Measurements from ENCODE around the gene NBPF3.

NBPF3 gene

DNA sequence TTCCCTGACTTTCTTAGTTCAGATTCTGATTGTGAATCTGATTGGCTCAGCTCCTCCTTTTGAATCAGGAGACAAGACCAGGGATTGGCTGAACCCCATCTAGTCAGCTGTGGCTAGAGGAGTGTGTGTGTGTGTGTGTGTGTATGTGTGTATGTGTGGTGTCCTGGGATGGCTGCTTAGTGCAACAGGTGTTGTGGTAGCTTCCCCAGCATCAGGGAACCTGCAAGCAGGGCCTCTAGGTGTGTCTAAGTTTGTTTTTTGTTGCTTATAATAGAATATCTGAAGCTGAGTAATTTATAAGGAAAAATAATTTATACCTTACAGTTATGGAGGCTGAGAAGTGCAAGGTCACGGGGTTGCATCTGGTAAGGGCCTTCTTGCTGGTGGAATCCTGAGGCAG, 56.1 kb downstream of the NBPF3 start:
- Mint-ChIP-seq H3K27ac (no peak overlapping the region), H3K4me1 (ENCODE audit: low read depth) (no peaks in the 10 kb centered on the region), H3K36me3 (ENCODE audit: low read depth) (no peaks in the 10 kb centered on the region), H3K27me3 (peaks cover 14% of the 10 kb centered on the region), H3K9me3 (no peaks in the 10 kb centered on the region), H3K4me3 (no peak overlapping the region)
- no peak for DNase-seq

DNA sequence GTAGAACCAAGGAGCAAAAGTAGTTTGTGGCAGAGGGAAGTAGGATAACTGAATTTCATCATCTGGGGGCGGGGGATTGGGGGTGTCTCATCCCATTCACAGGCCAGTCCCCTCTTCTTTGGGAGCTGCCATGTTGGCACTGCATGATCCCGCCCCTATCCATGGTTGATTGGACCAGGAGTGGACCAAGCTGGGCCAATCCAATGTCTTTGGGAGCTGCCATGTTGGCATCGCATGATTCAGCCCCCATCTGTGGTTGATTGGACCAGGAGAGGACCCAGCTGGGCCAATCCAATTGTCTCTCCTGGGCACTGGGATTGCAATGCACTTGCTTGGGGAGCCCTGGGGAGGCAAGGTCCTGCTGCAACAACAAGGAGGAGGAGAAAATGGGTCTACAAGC, 56.9 kb downstream of the NBPF3 start:
- Mint-ChIP-seq H3K36me3 (ENCODE audit: low read depth) (no peaks in the 10 kb centered on the region), H3K27me3 (peaks cover 10% of the 10 kb centered on the region), H3K9me3 (no peaks in the 10 kb centered on the region), H3K27ac (no peak overlapping the region), H3K4me1 (ENCODE audit: low read depth) (no peaks in the 10 kb centered on the region), H3K4me3 (no peak overlapping the region)
- DNase-seq = no peak

DNA sequence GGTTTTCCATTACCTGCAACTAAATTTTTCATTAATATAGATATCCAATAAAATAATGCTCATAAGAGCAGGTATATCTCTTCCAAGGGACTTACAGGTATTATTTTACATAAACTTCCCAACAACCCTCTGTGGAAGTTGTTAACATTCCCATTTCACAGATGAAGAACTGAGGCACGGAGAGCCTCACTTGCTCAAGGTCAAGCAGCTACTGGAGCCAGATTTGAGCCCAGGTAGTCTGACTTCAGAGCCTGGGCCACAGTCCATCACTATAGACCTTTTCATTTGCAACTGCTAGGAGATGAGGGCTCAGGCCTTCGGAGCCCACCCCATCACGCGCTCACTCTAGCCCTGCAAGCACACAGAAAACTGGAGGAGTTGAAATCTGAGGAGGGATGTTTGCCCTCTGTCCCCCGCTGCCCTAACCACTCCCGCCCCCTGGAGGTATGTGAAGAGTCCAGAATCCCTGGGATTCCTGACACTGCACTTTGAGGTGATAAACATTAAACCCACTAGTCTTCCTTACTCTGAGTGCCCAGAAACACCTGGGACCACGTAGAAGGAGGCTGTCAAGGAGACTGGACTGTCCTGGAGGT, 57.6 kb downstream of the NBPF3 start:
- Mint-ChIP-seq H3K4me3 (no peak overlapping the region), H3K27me3 (peaks cover 5% of the 10 kb centered on the region), H3K4me1 (ENCODE audit: low read depth) (no peaks in the 10 kb centered on the region), H3K27ac (no peak overlapping the region), H3K9me3 (no peaks in the 10 kb centered on the region), H3K36me3 (ENCODE audit: low read depth) (no peaks in the 10 kb centered on the region)
- DNase-seq = no peak

DNA sequence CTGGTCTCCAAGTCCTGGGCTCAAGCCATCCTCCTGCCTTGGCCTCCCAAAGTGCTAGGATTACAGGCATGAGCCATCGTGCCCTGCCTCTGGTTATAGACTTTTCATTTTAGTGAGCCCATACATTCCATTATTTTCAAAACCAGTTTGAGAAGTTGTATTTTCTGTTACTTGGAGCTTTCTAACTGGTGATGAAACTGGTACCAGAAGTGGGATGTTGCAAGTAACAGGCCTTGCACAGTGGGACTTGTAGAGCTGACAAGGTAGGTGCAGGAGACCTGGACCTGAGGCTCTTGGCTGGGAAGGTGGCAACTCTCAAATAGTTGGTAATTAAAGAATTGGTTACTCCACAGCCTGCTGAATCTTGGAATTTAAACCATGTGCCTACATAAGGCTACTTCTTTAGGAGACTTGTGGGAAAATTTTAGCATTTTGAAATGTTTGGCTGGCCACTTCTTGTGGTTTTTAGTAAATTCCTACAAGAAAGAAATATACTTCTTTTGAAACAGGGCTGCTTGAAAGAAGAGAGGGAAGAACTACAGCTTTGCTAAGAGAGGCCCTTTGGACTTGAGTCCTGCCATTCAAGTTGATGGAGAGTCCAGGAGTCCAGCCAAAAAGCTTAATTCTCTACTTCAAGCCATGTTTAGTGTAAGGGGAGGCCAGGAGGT, 59.5 kb downstream of the NBPF3 start:
- H3K27ac Mint-ChIP-seq = no peak overlapping the region
- no peaks in the 10 kb centered on the region for H3K4me1 Mint-ChIP-seq (ENCODE audit: low read depth)
- H3K9me3 Mint-ChIP-seq = no peaks in the 10 kb centered on the region
- peaks cover 8% of the 10 kb centered on the region for H3K27me3 Mint-ChIP-seq
- no peaks in the 10 kb centered on the region for H3K36me3 Mint-ChIP-seq (ENCODE audit: low read depth)
- no peak for DNase-seq
- no peak overlapping the region for H3K4me3 Mint-ChIP-seq

GRCh38 chr1:21503706-21504377, 63.9 kb downstream of the NBPF3 start:
- Mint-ChIP-seq H3K4me1 (ENCODE audit: low read depth) (peaks cover 3% of the 10 kb centered on the region), H3K36me3 (ENCODE audit: low read depth) (no peaks in the 10 kb centered on the region), H3K27ac (no peak overlapping the region), H3K27me3 (peaks cover 45% of the 10 kb centered on the region), H3K4me3 (no peak overlapping the region), H3K9me3 (no peaks in the 10 kb centered on the region)
- no peak for DNase-seq

- no peak overlapping the region for H3K27ac Mint-ChIP-seq
- H3K27me3 Mint-ChIP-seq = peaks cover 65% of the 10 kb centered on the region
- no peaks in the 10 kb centered on the region for H3K9me3 Mint-ChIP-seq
- H3K4me3 Mint-ChIP-seq = no peak overlapping the region
- no peak for DNase-seq
- H3K4me1 Mint-ChIP-seq (ENCODE audit: low read depth) = peaks cover 5% of the 10 kb centered on the region
- no peaks in the 10 kb centered on the region for H3K36me3 Mint-ChIP-seq (ENCODE audit: low read depth)
Measured at GRCh38 chr1:21506804-21507203, 66.9 kb downstream of the NBPF3 start.

DNA sequence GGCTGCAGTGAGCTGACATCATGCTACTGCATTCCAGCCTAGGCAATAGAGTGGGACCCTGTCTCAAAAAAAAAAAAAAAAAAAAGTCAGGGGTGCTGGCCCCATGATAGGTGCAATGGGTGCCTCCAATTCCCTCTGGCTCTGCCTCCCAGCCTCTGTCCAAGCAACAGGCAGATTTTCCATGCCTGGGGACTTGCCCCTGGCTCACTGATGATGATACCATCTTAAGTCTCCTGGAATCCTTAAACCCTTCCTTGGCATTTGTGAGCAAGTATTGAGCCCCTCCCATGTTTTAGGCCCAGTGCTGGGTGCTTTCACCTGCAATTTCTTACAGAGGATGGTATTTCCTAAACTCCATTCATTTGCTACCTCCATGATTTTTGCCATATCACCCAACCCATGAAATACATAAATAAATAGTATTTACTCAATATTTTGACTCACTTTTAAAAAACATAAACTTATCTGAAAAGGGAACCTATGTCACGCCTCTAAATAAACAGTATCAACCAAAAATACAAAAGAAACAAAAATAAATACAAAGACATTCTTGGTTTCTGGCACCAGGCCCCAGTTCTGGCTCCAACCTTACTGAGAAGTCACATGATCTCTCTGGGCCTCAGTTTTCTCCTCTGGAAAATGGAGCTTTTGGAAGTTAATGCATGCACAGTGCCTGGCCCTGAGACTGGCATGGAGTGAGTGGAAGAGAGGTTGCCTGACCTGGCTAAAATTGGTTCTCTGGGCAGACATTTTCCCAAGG, 67.8 kb downstream of the NBPF3 start:
- Mint-ChIP-seq H3K9me3 (no peaks in the 10 kb centered on the region), H3K36me3 (ENCODE audit: low read depth) (no peaks in the 10 kb centered on the region), H3K27me3 (peaks cover 70% of the 10 kb centered on the region), H3K27ac (no peak overlapping the region), H3K4me3 (no peak overlapping the region), H3K4me1 (ENCODE audit: low read depth) (peaks cover 5% of the 10 kb centered on the region)
- no peak for DNase-seq

DNA sequence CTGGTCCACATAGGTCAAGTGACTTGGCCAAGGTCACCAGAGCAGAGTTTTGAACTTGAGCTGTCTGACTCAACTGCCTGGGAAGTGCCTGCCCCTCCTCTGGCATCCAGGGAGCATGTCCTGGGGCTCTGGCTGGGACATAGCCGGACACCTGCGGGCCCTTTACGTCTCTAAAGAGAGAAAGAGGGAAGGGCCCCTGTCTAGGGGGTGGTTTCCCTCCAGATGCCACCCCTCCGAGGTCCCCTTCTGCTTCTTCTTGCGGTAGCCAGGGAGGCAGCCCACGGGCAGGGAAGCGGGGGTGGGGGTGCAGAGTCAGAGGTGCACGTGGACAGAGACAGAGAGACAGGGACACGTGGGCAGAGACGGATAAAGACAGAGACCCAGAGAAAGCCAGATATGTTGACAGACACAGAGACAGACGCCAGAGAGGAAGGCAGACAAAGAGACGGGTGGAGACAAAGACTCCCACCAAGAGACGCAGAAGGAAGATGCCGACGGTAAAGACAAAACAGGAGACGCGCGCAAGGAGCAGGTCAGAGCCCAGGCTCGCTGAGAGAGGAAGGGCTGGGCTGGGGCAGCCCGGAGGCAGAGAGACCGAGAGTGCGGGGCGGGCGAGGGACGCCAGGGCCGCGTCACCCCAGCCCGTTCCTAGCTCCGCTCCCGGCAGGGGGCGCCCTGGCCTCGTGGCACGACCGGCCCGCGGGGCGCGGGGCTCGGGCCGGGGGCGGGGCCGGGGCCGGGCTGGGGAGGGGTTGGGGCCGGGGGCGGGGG, 68.8 kb downstream of the NBPF3 start:
- H3K4me1 Mint-ChIP-seq (ENCODE audit: low read depth) = peaks cover 5% of the 10 kb centered on the region
- DNase-seq = peak; percentile 80
- peaks cover 69% of the 10 kb centered on the region for H3K27me3 Mint-ChIP-seq
- H3K4me3 Mint-ChIP-seq = peak overlapping the region; percentile 59
- H3K36me3 Mint-ChIP-seq (ENCODE audit: low read depth) = no peaks in the 10 kb centered on the region
- H3K27ac Mint-ChIP-seq = no peak overlapping the region
- H3K9me3 Mint-ChIP-seq = no peaks in the 10 kb centered on the region

- DNase-seq = no peak
- no peaks in the 10 kb centered on the region for H3K36me3 Mint-ChIP-seq (ENCODE audit: low read depth)
- peak within 1 kb of the TSS; percentile 59 for H3K4me3 Mint-ChIP-seq
- H3K27me3 Mint-ChIP-seq = peaks cover 66% of the 10 kb centered on the region
- no peaks in the 10 kb centered on the region for H3K9me3 Mint-ChIP-seq
- H3K27ac Mint-ChIP-seq = no peak within 1 kb of the TSS
- peaks cover 5% of the 10 kb centered on the region for H3K4me1 Mint-ChIP-seq (ENCODE audit: low read depth)
Measured at GRCh38 chr1:21509351-21510112, 69.6 kb downstream of the NBPF3 start, which contains the start of gene ALPL. Gene ALPL, plus strand, starts transcription at chr1:21509423. Its CDS starts 44,659 bp downstream, at chr1:21554082.

DNA sequence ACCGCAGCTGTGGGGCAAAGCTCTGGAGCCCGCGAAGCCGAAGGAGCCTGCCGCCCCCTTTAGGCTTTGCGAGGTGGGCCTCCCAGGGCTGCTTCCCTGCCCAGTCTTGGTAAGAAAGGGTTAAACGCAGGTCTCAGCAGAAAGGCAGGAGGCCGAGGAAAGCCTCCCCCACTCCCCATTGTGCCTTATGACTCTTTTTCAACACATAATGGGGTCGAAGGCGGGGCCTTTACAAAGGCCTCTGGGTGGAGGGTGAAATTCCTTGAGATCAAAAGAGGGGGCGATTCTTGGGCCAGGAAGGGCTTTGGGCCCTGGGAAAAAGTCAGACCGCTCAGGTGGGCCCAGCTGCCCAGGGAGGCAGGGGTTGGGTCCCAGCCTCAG, 70.2 kb downstream of the NBPF3 start:
- no peak overlapping the region for H3K4me3 Mint-ChIP-seq
- peaks cover 63% of the 10 kb centered on the region for H3K27me3 Mint-ChIP-seq
- no peak overlapping the region for H3K27ac Mint-ChIP-seq
- no peak for DNase-seq
- no peaks in the 10 kb centered on the region for H3K36me3 Mint-ChIP-seq (ENCODE audit: low read depth)
- no peaks in the 10 kb centered on the region for H3K9me3 Mint-ChIP-seq
- H3K4me1 Mint-ChIP-seq (ENCODE audit: low read depth) = peaks cover 5% of the 10 kb centered on the region

GRCh38 chr1:21510885-21511578, 71.1 kb downstream of the NBPF3 start:
- peaks cover 56% of the 10 kb centered on the region for H3K27me3 Mint-ChIP-seq

DNA sequence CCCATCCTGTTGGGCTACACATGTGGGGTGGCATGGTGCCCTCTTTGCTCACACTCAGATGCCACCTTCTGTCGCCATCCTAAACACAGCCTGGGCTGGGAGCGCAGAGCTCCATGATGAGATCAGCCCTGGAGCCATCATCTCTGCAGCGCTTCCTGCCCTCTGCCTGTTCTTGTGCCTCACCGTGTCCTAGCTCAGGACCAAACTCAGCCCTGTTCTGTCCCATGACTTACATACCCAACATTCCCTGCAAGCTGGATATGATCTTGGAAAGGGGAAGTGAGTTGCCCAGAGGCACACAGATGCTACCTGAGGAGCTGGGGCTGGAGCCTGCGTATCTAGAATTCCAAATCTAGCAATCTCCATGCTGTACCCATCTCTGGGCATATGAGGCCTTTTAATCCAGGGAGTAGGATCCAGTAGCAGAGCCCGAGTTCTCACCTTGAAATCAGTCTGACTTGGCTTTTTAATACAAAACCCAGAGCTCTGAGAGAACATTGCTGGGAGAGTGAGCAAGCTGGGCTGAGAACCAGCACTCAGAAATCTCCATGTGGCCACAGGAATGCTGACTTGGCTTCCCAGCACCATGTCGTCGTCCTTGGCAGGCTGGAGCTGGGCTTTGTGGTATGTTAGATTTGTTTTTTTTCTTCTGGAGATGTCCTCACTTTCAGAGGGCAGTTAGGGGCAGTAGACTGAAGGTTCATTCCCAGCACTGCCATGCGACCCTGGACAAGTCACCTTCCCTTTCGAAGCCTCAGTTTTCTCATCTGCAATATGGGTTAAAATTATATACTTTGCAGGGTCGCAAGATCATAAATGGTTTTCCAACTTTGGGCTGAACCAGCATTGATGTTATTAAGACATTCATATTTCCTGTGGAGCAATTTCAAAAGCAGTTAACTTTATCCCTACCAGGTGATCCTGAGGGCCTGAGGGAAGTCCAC, 71.9 kb downstream of the NBPF3 start:
- no peak overlapping the region for H3K4me3 Mint-ChIP-seq
- no peak overlapping the region for H3K27ac Mint-ChIP-seq
- H3K4me1 Mint-ChIP-seq (ENCODE audit: low read depth) = peaks cover 5% of the 10 kb centered on the region
- no peaks in the 10 kb centered on the region for H3K36me3 Mint-ChIP-seq (ENCODE audit: low read depth)
- no peak for DNase-seq
- peaks cover 48% of the 10 kb centered on the region for H3K27me3 Mint-ChIP-seq
- H3K9me3 Mint-ChIP-seq = no peaks in the 10 kb centered on the region

More at GRCh38 chr1:21510885-21511578, 71.1 kb downstream of the NBPF3 start:
- Mint-ChIP-seq H3K9me3 (no peaks in the 10 kb centered on the region), H3K4me3 (no peak overlapping the region), H3K27ac (no peak overlapping the region), H3K36me3 (ENCODE audit: low read depth) (no peaks in the 10 kb centered on the region), H3K4me1 (ENCODE audit: low read depth) (peaks cover 5% of the 10 kb centered on the region)
- DNase-seq = no peak
